H1 (cell line): ENCODE results near the gene VAPA. TPM values are rescaled to one million over a fixed set of nuclear protein-coding genes. Genes with fewer than 3 reads are reported as not detected.

Experiments
- CTCF ChIA-PET: fragments of 300-600 bp; sonication (Branson Sonifier 250); formaldehyde crosslinking; loops from one replicate; lab custom pipeline; 2021; ENCODE audit not compliant: partially characterized antibody; lab: Charles Lee
- POLR2A ChIA-PET: fragments of 300-600 bp; sonication (Branson Sonifier 250); formaldehyde crosslinking; loops from one replicate; lab custom pipeline; 2021; ENCODE audit warnings: inconsistent platforms; ENCODE audit not compliant: partially characterized antibody; lab: Charles Lee
- DNase-seq, 2 experiments: peaks; one replicate each; pipeline versions ENCODE4 v3.0.0 to v3.0.0-alpha.2; 2010 to 2022; ENCODE audit warnings: low spot score in 2 of 2, low read depth in 1 of 2, mixed read lengths in 1 of 2
- FAIRE-seq: peaks from 2 replicates; lab custom pipeline; 2011; peaks lifted over from hg19 to GRCh38; lab: Jason Lieb, UNC
- H2AFZ ChIP-seq: 2 replicates; pipeline ENCODE4 v1.8.1; 2012; ENCODE audit warnings: low read length, inconsistent platforms
- H2AK5ac ChIP-seq: 2 replicates; pipeline ENCODE4 v1.6.1; 2013; ENCODE audit warnings: low read depth, low read length
- H2BK120ac ChIP-seq: replicated peaks from 2 replicates; pipeline ENCODE3; 2013; ENCODE audit warnings: low read depth, low read length, inconsistent platforms
- H2BK12ac ChIP-seq: 2 replicates; pipeline ENCODE4 v1.6.1; 2013; ENCODE audit warnings: low read depth, low read length
- H2BK15ac ChIP-seq: 2 replicates; pipeline ENCODE4 v1.6.1; 2013; ENCODE audit warnings: low read length
- H2BK20ac ChIP-seq: 2 replicates; pipeline ENCODE4 v1.6.1; 2013; ENCODE audit warnings: low read length
- H2BK5ac ChIP-seq: 2 replicates; pipeline ENCODE4 v1.6.1; 2013; ENCODE audit warnings: low read depth, low read length
- H3K14ac ChIP-seq: 2 replicates; pipeline ENCODE4 v1.6.1; 2013; ENCODE audit warnings: inconsistent platforms; ENCODE audit not compliant: insufficient read length
- H3K18ac ChIP-seq: 2 replicates; pipeline ENCODE4 v1.6.1; 2013; ENCODE audit warnings: low read length; ENCODE audit errors: extremely low read depth
- H3K23ac ChIP-seq: 2 replicates; pipeline ENCODE4 v1.6.1; 2013; ENCODE audit warnings: inconsistent platforms; ENCODE audit not compliant: insufficient read length
- H3K23me2 ChIP-seq: 2 replicates; pipeline ENCODE4 v1.6.1; 2013; ENCODE audit warnings: low read depth, low read length
- H3K27ac ChIP-seq: 2 replicates; pipeline ENCODE4 v1.6.1; 2011; ENCODE audit warnings: low read depth, low read length, inconsistent platforms
- H3K27me3 ChIP-seq, 4 experiments: replicated peaks in 1 of 4; 1 replicate in 1 of 4; 2 replicates in 3 of 4; pipeline versions ENCODE4 v1.6.1 to v1.8.1; 2011 to 2013; ENCODE audit warnings: low read length in 3 of 4, mild to moderate bottlenecking in 3 of 4, inconsistent platforms in 2 of 4, mixed read lengths in 2 of 4, moderate library complexity in 1 of 4; ENCODE audit not compliant: control insufficient read depth in 3 of 4, insufficient read depth in 3 of 4; ENCODE audit errors: extremely low read depth in 1 of 4
- H3K36me3 ChIP-seq, 4 experiments: 2 replicates each; pipeline versions ENCODE4 v1.6.1 to v1.8.1; 2011 to 2013; ENCODE audit warnings: mild to moderate bottlenecking in 4 of 4, low read length in 3 of 4, moderate library complexity in 2 of 4, control low read depth in 1 of 4, inconsistent platforms in 1 of 4; ENCODE audit not compliant: insufficient read depth in 4 of 4, control insufficient read depth in 2 of 4
- H3K4ac ChIP-seq: replicated peaks from 2 replicates; pipeline ENCODE3; 2013; ENCODE audit warnings: low read length, low read depth, mixed read lengths, inconsistent platforms; ENCODE audit not compliant: insufficient read length
- H3K4me1 ChIP-seq, 4 experiments: replicated peaks in 1 of 4; 1 replicate in 1 of 4; 2 replicates in 3 of 4; pipeline versions ENCODE4 v1.6.1 to v1.8.1; 2011 to 2013; ENCODE audit warnings: low read length in 3 of 4, inconsistent platforms in 2 of 4, mixed read lengths in 1 of 4; ENCODE audit not compliant: insufficient read depth in 4 of 4, control insufficient read depth in 3 of 4
- H3K4me2 ChIP-seq, 2 experiments: 2 replicates each; pipeline versions ENCODE4 v1.6.1 to v1.8.1; 2011 to 2013; ENCODE audit warnings: low read depth in 2 of 2, low read length in 2 of 2, control low read depth in 1 of 2, inconsistent platforms in 1 of 2, mild to moderate bottlenecking in 1 of 2; ENCODE audit not compliant: insufficient read depth in 1 of 2
- H3K4me3 ChIP-seq, 4 experiments: fragments of 200-600, 300-600 bp in 1 of 4; sonication (generic), shearing (Covaris generic), sonication (Bioruptor Twin) in 1 of 4; 2 replicates each; pipeline versions ENCODE4 v1.5.1 to v1.8.1; 2011 to 2016; ENCODE audit warnings: low read length in 4 of 4, low read depth in 3 of 4, control low read depth in 2 of 4, inconsistent platforms in 2 of 4, mild to moderate bottlenecking in 2 of 4, mixed read lengths in 1 of 4, moderate library complexity in 1 of 4; ENCODE audit not compliant: insufficient read depth in 2 of 4; ENCODE audit errors: extremely low read depth in 1 of 4
- H3K56ac ChIP-seq: replicated peaks from 2 replicates; pipeline ENCODE3; 2013; ENCODE audit warnings: low read depth, mild to moderate bottlenecking, mixed read lengths, low read length, inconsistent platforms; ENCODE audit not compliant: insufficient read length
- H3K79me1 ChIP-seq: 2 replicates; pipeline ENCODE4 v1.6.1; 2013; ENCODE audit warnings: low read depth, low read length, control low read depth
- H3K79me2 ChIP-seq, 2 experiments: 2 replicates each; pipeline versions ENCODE4 v1.6.1 to v1.8.1; 2012 to 2013; ENCODE audit warnings: low read length in 2 of 2, mild to moderate bottlenecking in 2 of 2, inconsistent platforms in 1 of 2; ENCODE audit not compliant: insufficient read depth in 2 of 2, control insufficient read depth in 1 of 2
- H3K9ac ChIP-seq, 4 experiments: replicated peaks in 1 of 4; 1 replicate in 1 of 4; 2 replicates in 3 of 4; pipeline versions ENCODE4 v1.6.1 to v1.8.1; 2011 to 2013; ENCODE audit warnings: low read depth in 3 of 4, low read length in 3 of 4, control low read depth in 2 of 4, mild to moderate bottlenecking in 2 of 4, moderate library complexity in 2 of 4, inconsistent platforms in 1 of 4; ENCODE audit errors: extremely low read depth in 1 of 4
- H3K9me3 ChIP-seq, 2 experiments: 2 replicates each; pipeline versions ENCODE4 v1.6.1 to v1.8.1; 2012 to 2013; ENCODE audit warnings: mild to moderate bottlenecking in 2 of 2, moderate library complexity in 2 of 2, control low read depth in 1 of 2, inconsistent platforms in 1 of 2, low read depth in 1 of 2, low read length in 1 of 2, mixed read lengths in 1 of 2; ENCODE audit not compliant: insufficient read depth in 2 of 2
- H4K20me1 ChIP-seq, 2 experiments: replicated peaks in 1 of 2; 2 replicates each; pipeline versions ENCODE3 to v1.8.1; 2011 to 2013; ENCODE audit warnings: inconsistent platforms in 2 of 2, low read length in 2 of 2, mild to moderate bottlenecking in 1 of 2; ENCODE audit not compliant: insufficient read depth in 2 of 2, control insufficient read depth in 1 of 2
- H4K5ac ChIP-seq: 2 replicates; pipeline ENCODE4 v1.6.1; 2013; ENCODE audit warnings: low read length, low read depth, mixed read lengths, inconsistent platforms; ENCODE audit not compliant: insufficient read length
- H4K8ac ChIP-seq: 2 replicates; pipeline ENCODE4 v1.8.0; 2013; ENCODE audit warnings: mild to moderate bottlenecking, moderate library complexity, low read length, inconsistent platforms; ENCODE audit not compliant: insufficient read depth; ENCODE audit errors: extremely low read depth
- H4K91ac ChIP-seq: replicated peaks from 2 replicates; pipeline ENCODE3; 2013; ENCODE audit warnings: low read length, mixed read lengths, inconsistent platforms; ENCODE audit not compliant: insufficient read length
- RNF2 ChIP-seq: fragments of 200-900, 300-1000 bp; sonication (generic); IDR thresholded peaks from 2 replicates; pipeline ENCODE4 v1.7.1; 2016; ENCODE audit warnings: borderline replicate concordance, low read depth, mild to moderate bottlenecking, antibody characterized with exemption, low read length; ENCODE audit not compliant: poor library complexity, severe bottlenecking; ENCODE audit errors: missing control alignments
- SIX5 ChIP-seq: IDR thresholded peaks from 2 replicates; pipeline ENCODE4 v1.6.1; 2011; ENCODE audit warnings: mild to moderate bottlenecking, low read depth, low read length
- SUZ12 ChIP-seq: fragments of 200-600 bp; sonication (generic); IDR thresholded peaks from 2 replicates; pipeline ENCODE4 v1.6.1; 2012; ENCODE audit warnings: mild to moderate bottlenecking, inconsistent platforms, low read length, moderate library complexity, mixed read lengths
- YY1 ChIP-seq: IDR thresholded peaks from 2 replicates; pipeline ENCODE4 v1.6.1; 2011; ENCODE audit warnings: low read depth, mild to moderate bottlenecking, low read length
- WGBS, 2 experiments: shearing (Covaris generic) in 1 of 2; methylation state at CpG; one replicate each; pipeline versions ENCODE4 v1.1.6 to v1.1.7; 2013 to 2015; ENCODE audit warnings: low lambda C conversion rate in 2 of 2, mixed read lengths in 2 of 2, inconsistent platforms in 1 of 2, low coverage in 1 of 2, missing lambda C conversion rate in 1 of 2; ENCODE audit not compliant: insufficient replicate concordance in 2 of 2, insufficient coverage in 1 of 2, insufficient read length in 1 of 2; ENCODE audit errors: extremely low coverage in 1 of 2, missing lambda C conversion rate in 1 of 2; 5-methylcytosine and 5-hydroxymethylcytosine counted together
- polyA plus RNA-seq, 7 experiments: library from polyadenylated mRNA; depleted of rRNA in 3 of 7; stranded (reverse) in 5 of 7; unstranded in 2 of 7; fragments of >200 nt in 5 of 7; fragments of 200-250 nt in 2 of 7; gene quantifications; 1 replicate in 5 of 7; 2 replicates in 1 of 7; 4 replicates in 1 of 7; pipeline versions ENCODE4 v1.2.1 to v1.2.3, GENCODE V29; 2011 to 2013; ENCODE audit warnings: missing spikeins in 2 of 7, mixed read lengths in 2 of 7
- total RNA-seq: library from RNA; stranded (reverse); fragmentation: NEBNext Ultra II Directional; extraction: Animal tissue kit (Norgen Biotek cat#: 25700); gene quantifications from 2 replicates; pipeline ENCODE4 v1.2.1, GENCODE V29; 2021

VAPA gene
- total and polyA plus RNA-seq, 2 of the 8 experiments (the other 6 are each of a cell fraction or from before 2014, with no cell fraction given): 79.7 to 130 TPM

DNA sequence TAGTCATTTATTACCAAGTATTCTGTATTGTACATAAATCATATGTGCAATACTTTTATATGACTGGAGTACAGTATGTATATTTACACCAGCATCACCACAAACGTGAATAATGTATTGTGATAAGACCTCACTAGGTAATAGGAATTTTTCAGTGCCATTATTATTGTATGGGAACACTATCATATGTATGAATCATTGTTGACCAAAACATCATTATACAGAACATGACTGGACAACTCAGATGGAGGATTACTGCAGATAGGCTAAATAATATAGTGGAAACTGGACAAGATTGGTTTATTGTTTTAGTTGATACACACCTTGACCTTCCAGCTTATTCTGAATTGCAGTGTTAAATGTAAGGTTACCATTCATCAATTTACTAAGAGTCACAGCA lies 33.4 kb downstream of the VAPA start:
- Histone ChIP-seq H3K4ac (no peak overlapping the region), H3K9ac (no peak overlapping the region), H2AFZ (no peak overlapping the region), H3K9me3 (no peaks in the 10 kb centered on the region), H3K79me2 (peaks cover 0 to 17% of the 10 kb centered on the region in 2 experiments; a peak in 1 of 4 replicates), H3K27me3 (no peaks in the 10 kb centered on the region), H2BK120ac (no peak overlapping the region), H2BK20ac (no peak overlapping the region), H3K36me3 (peaks cover 4 to 35% (median 10%) of the 10 kb centered on the region in 4 experiments; a peak in 6 of 8 replicates), H2BK12ac (no peak overlapping the region), H3K4me3 (no peak overlapping the region), H2AK5ac (no peak overlapping the region), H4K5ac (no peak overlapping the region), H2BK15ac (no peak overlapping the region), H3K14ac (no peak overlapping the region), H4K8ac (no peak overlapping the region), H2BK5ac (no peak overlapping the region), H3K27ac (no peak overlapping the region), H4K20me1 (peaks cover 0 to 2% of the 10 kb centered on the region in 2 experiments), H3K23ac (no peak overlapping the region), H3K23me2 (no peaks in the 10 kb centered on the region), H3K4me1 (peaks cover 0 to 2% (median 0%) of the 10 kb centered on the region in 4 experiments; a peak in 1 of 7 replicates), H3K56ac (no peak overlapping the region), H3K4me2 (no peak overlapping the region), H3K79me1 (0 out of 2 replicates have a peak, but pooled peaks cover 3% of the 10 kb centered on the region), H4K91ac (no peak overlapping the region), H3K18ac (no peak overlapping the region)
- DNase-seq: no peak
- ChIA-PET CTCF (interaction anchor here (1.5 to 1.6 kb wide), 2 partner anchors 10 to 168 kb away, joined by 3 to 8 read pairs; no protein-coding TSS in a partner anchor), POLR2A (no interaction called here)
- WGBS, 2 experiments: 89% methylated on average over 1 of the region's 1 CpG; no CpG with 5 or more reads in 1 of the 2 experiments
- no peak for FAIRE-seq
- TF ChIP-seq SIX5 (no peak), YY1 (no peak), SUZ12 (no peak), RNF2 (no peak)
